SK-N-SH (cell line): ENCODE measurements around the gene CBFA2T3. TPM values are rescaled to one million over a fixed set of nuclear protein-coding genes. Genes with fewer than 3 reads are reported as not detected.

ENCODE experiments used
- CTCF ChIA-PET: fragments of 300-600, 350-600 bp; formaldehyde crosslinking; extraction: SDS; loops from one replicate; lab custom pipeline; 2021; lab: Yijun Ruan, JAX
- POLR2A ChIA-PET: fragments of 350-600 bp; sonication (Branson Sonifier 250); formaldehyde crosslinking; extraction: SDS; loops from one replicate; lab custom pipeline; 2020; ENCODE audit warnings: antibody characterized with exemption, inconsistent platforms; lab: Yijun Ruan, JAX
- DNase-seq: peaks from one replicate; pipeline ENCODE4 v3.0.0; 2012
- H2AFZ ChIP-seq: fragments of 200-600 bp; sonication (generic); 2 replicates; pipeline ENCODE4 v1.8.1; 2016; ENCODE audit warnings: antibody characterized with exemption, mild to moderate bottlenecking, low read depth
- H3F3A ChIP-seq: fragments of 200-600 bp; sonication (generic); replicated peaks from 2 replicates; pipeline ENCODE3; 2016; ENCODE audit warnings: antibody characterized with exemption, mild to moderate bottlenecking; ENCODE audit not compliant: insufficient read depth
- H3K27ac ChIP-seq, 2 experiments: fragments of 200-500 bp in 1 of 2; fragments of 200-600 bp in 1 of 2; sonication (Bioruptor generic) in 1 of 2; sonication (generic), shearing (Covaris generic) in 1 of 2; 2 replicates each; pipeline versions ENCODE4 v1.5.1 to v1.6.1; 2014 to 2016; ENCODE audit warnings: low read depth in 2 of 2, inconsistent platforms in 1 of 2, low read length in 1 of 2, mild to moderate bottlenecking in 1 of 2, mixed read lengths in 1 of 2
- H3K27me3 ChIP-seq: fragments of 200-600 bp; sonication (generic), shearing (Covaris generic); 2 replicates; pipeline ENCODE4 v1.6.1; 2016; ENCODE audit warnings: mixed run types; ENCODE audit not compliant: insufficient read depth
- H3K36me3 ChIP-seq, 2 experiments: fragments of 200-500 bp in 1 of 2; fragments of 200-600 bp in 1 of 2; sonication (Bioruptor generic) in 1 of 2; sonication (generic) in 1 of 2; replicated peaks in 1 of 2; 2 replicates each; pipeline versions ENCODE3 to v1.5.1; 2014 to 2016; ENCODE audit warnings: low read length in 1 of 2, mild to moderate bottlenecking in 1 of 2; ENCODE audit not compliant: insufficient read depth in 2 of 2, control insufficient read depth in 1 of 2
- H3K4me1 ChIP-seq, 2 experiments: fragments of 200-500 bp in 1 of 2; fragments of 200-600 bp in 1 of 2; sonication (Bioruptor generic) in 1 of 2; sonication (generic), shearing (Covaris generic) in 1 of 2; 2 replicates each; pipeline versions ENCODE4 v1.5.1 to v1.6.1; 2014 to 2016; ENCODE audit warnings: low read depth in 1 of 2, low read length in 1 of 2, mixed run types in 1 of 2; ENCODE audit not compliant: insufficient read depth in 2 of 2, control insufficient read depth in 1 of 2
- H3K4me2 ChIP-seq: fragments of 200-600 bp; sonication (generic), shearing (Covaris generic); 2 replicates; pipeline ENCODE4 v1.6.1; 2017; ENCODE audit warnings: mixed run types
- H3K4me3 ChIP-seq, 2 experiments: fragments of 200-500 bp in 1 of 2; fragments of 200-600 bp in 1 of 2; sonication (Bioruptor generic) in 1 of 2; sonication (generic), shearing (Covaris generic) in 1 of 2; 2 replicates each; pipeline versions ENCODE4 v1.5.1 to v1.8.1; 2014 to 2016; ENCODE audit warnings: low read depth in 2 of 2, inconsistent platforms in 1 of 2, low read length in 1 of 2, mild to moderate bottlenecking in 1 of 2, mixed read lengths in 1 of 2, moderate library complexity in 1 of 2
- H3K79me2 ChIP-seq: fragments of 200-600 bp; sonication (generic); 2 replicates; pipeline ENCODE4 v1.8.1; 2017; ENCODE audit warnings: mild to moderate bottlenecking; ENCODE audit not compliant: insufficient read depth
- H3K9ac ChIP-seq: fragments of 200-600 bp; sonication (generic); 2 replicates; pipeline ENCODE4 v1.6.1; 2017; ENCODE audit warnings: mixed run types
- H3K9me2 ChIP-seq: fragments of 200-600 bp; sonication (generic); 2 replicates; pipeline ENCODE4 v1.6.1; 2017; ENCODE audit warnings: mixed run types
- H3K9me3 ChIP-seq: fragments of 200-600 bp; sonication (generic); 2 replicates; pipeline ENCODE4 v1.6.1; 2017; ENCODE audit warnings: mixed run types, mild to moderate bottlenecking, moderate library complexity
- H4K20me1 ChIP-seq: fragments of 200-600 bp; sonication (generic); 2 replicates; pipeline ENCODE4 v1.6.1; 2017; ENCODE audit warnings: mild to moderate bottlenecking, mixed run types; ENCODE audit not compliant: insufficient read depth
- CHD2 ChIP-seq: fragments of 150-350 bp; IDR thresholded peaks from 2 replicates; pipeline ENCODE4 v1.6.1; 2018; ENCODE audit warnings: low read length; ENCODE audit not compliant: partially characterized antibody
- NFIC ChIP-seq: IDR thresholded peaks from 2 replicates; pipeline ENCODE4 v1.4.0; 2012; ENCODE audit warnings: borderline replicate concordance
- RAD21 ChIP-seq: IDR thresholded peaks from 2 replicates; pipeline ENCODE4 v1.6.1; 2012; ENCODE audit warnings: mild to moderate bottlenecking, low read length
- RXRA ChIP-seq: IDR thresholded peaks from 2 replicates; pipeline ENCODE4 v1.4.0; 2012; ENCODE audit warnings: low read depth, mild to moderate bottlenecking, borderline replicate concordance
- TEAD4 ChIP-seq: IDR thresholded peaks from 2 replicates; pipeline ENCODE4 v1.4.0; 2012; ENCODE audit warnings: mild to moderate bottlenecking, borderline replicate concordance; ENCODE audit not compliant: insufficient read depth
- USF2 ChIP-seq: fragments of 150-350 bp; IDR thresholded peaks from 2 replicates; pipeline ENCODE4 v1.6.1; 2017; ENCODE audit warnings: antibody characterized with exemption, low read length, low read depth, borderline replicate concordance
- WGBS: methylation state at CpG from one replicate; pipeline ENCODE4 v1.1.6; 2017; ENCODE audit warnings: low lambda C conversion rate; 5-methylcytosine and 5-hydroxymethylcytosine counted together
- polyA plus RNA-seq, 3 experiments: library from polyadenylated mRNA; depleted of rRNA; stranded (reverse); fragments of >200 nt; gene quantifications; 2 replicates each; pipeline ENCODE4 v1.2.3, GENCODE V29; 2012
- TF ChIP-seq, protein P1 (sequence below): fragments of 200-600 bp; sonication (generic); IDR thresholded peaks from 2 replicates; pipeline ENCODE4 v1.6.1; 2017; ENCODE audit warnings: antibody characterized with exemption, mild to moderate bottlenecking, moderate library complexity

CBFA2T3 gene
- polyA plus RNA-seq, 1 of the 3 experiments (the other 2 are of a cell fraction), result not detected

DNA sequence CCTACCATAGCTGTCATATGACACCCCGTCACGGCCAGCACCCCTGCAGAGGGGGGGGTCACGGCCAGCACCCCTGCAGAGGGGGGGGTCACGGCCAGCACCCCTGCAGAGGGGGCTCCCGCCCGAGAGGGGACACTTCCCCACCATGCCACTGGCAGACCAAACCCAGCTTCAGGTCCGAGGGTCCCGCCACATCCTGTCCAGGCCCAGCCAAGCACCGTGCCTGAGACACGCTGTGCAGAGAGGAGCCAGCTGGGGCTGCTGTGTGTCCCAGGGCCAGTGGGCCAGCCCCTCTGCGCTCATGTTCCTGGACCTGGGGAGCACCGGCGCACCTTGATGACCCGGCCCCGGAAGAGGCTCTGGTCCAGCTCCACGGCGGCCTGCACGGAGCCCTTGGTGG is 112.5 kb downstream of the CBFA2T3 start:
- TF ChIP-seq, protein P1, sequence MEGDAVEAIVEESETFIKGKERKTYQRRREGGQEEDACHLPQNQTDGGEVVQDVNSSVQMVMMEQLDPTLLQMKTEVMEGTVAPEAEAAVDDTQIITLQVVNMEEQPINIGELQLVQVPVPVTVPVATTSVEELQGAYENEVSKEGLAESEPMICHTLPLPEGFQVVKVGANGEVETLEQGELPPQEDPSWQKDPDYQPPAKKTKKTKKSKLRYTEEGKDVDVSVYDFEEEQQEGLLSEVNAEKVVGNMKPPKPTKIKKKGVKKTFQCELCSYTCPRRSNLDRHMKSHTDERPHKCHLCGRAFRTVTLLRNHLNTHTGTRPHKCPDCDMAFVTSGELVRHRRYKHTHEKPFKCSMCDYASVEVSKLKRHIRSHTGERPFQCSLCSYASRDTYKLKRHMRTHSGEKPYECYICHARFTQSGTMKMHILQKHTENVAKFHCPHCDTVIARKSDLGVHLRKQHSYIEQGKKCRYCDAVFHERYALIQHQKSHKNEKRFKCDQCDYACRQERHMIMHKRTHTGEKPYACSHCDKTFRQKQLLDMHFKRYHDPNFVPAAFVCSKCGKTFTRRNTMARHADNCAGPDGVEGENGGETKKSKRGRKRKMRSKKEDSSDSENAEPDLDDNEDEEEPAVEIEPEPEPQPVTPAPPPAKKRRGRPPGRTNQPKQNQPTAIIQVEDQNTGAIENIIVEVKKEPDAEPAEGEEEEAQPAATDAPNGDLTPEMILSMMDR, result no peak
- TF ChIP-seq RXRA (no peak), CHD2 (no peak), NFIC (no peak), USF2 (no peak), RAD21 (no peak)
- TF ChIP-seq, all 33 proteins: peak for 0

DNA sequence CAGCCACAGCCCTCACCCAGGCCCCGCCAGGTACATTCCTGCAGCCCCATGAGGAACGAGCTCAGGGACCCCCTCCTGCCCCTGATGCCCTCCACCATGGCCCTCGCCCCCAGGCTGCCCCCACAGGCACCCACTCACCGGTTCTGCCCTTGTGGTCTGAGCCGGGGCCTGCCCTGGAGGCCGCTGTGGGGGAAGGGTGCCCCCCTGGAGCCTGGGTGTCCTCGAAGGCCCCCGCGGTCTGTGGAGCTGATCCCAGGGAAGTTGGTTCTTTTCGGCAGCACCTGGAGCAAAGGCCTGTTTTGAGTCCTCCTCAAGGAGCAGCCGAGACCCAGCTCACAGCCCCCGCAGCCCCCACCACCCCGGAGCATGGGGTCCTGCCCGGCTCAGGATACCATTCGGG is 112.9 kb downstream of the CBFA2T3 start:
- Histone ChIP-seq H3K27me3 (peaks cover 19% of the 10 kb centered on the region), H4K20me1 (no peaks in the 10 kb centered on the region), H3K4me3 (no peak overlapping the region), H3K4me2 (no peak overlapping the region), H3K27ac (no peak overlapping the region), H3F3A (no peaks in the 10 kb centered on the region), H3K9me2 (no peaks in the 10 kb centered on the region), H2AFZ (no peak overlapping the region), H3K9ac (no peak overlapping the region), H3K4me1 (no peaks in the 10 kb centered on the region), H3K36me3 (peaks cover 3 to 26% of the 10 kb centered on the region in 2 experiments), H3K79me2 (no peaks in the 10 kb centered on the region), H3K9me3 (no peaks in the 10 kb centered on the region)
- no peak for DNase-seq
- WGBS, result 68% methylated on average over 5 of the region's 15 CpGs
- ChIA-PET POLR2A (no interaction called here), CTCF (interaction anchor here (0.6 to 1.6 kb wide), 5 partner anchors 10 to 303 kb away, joined by 3 to 7 read pairs (median 3); no protein-coding TSS in a partner anchor)
- no peak for TF ChIP-seq TEAD4
- TF ChIP-seq, protein P1, result no peak

More for the DNA sequence above, 112.5 kb downstream of the CBFA2T3 start:
- Histone ChIP-seq H3K4me3 (no peak overlapping the region), H3F3A (no peaks in the 10 kb centered on the region), H3K9me2 (no peaks in the 10 kb centered on the region), H2AFZ (no peak overlapping the region), H3K27me3 (peaks cover 23% of the 10 kb centered on the region), H4K20me1 (no peaks in the 10 kb centered on the region), H3K4me1 (no peaks in the 10 kb centered on the region), H3K4me2 (no peak overlapping the region), H3K36me3 (peaks cover 3 to 22% of the 10 kb centered on the region in 2 experiments), H3K9me3 (no peaks in the 10 kb centered on the region), H3K9ac (no peak overlapping the region), H3K27ac (no peak overlapping the region), H3K79me2 (no peaks in the 10 kb centered on the region)
- CTCF ChIA-PET, result interaction anchor here (0.6 to 1.6 kb wide), 5 partner anchors 9 to 303 kb away, joined by 3 to 7 read pairs (median 3); no protein-coding TSS in a partner anchor
- DNase-seq, result no peak
- POLR2A ChIA-PET, result no interaction called here
- WGBS, result 84% methylated on average over 5 of the region's 18 CpGs
